HEK293 (cell line): ENCODE data around the gene NFIL3.

Source experiments
- CTCF ChIA-PET: fragments of 350-600 bp; formaldehyde crosslinking; extraction: SDS; loops from one replicate; lab custom pipeline; 2021; ENCODE audit warnings: antibody characterized with exemption; lab: Yijun Ruan, JAX
- POLR2A ChIA-PET: fragments of 300-600 bp; formaldehyde crosslinking; extraction: SDS; loops from one replicate; lab custom pipeline; 2020; ENCODE audit warnings: antibody characterized with exemption, inconsistent platforms; lab: Yijun Ruan, JAX
- H3K27ac ChIP-seq: fragments of 200-500 bp; sonication (Bioruptor generic); 2 replicates; pipeline ENCODE4 v1.5.1; 2014; ENCODE audit warnings: low read depth, low read length, control low read depth, inconsistent platforms; ENCODE audit errors: extremely low read depth
- H3K36me3 ChIP-seq, 2 experiments: fragments of 200-500 bp in 1 of 2; sonication (Bioruptor generic) in 1 of 2; 1 replicate in 1 of 2; 2 replicates in 1 of 2; pipeline ENCODE4 v1.5.1; 2014 to 2017; ENCODE audit warnings: inconsistent platforms in 2 of 2, low read length in 2 of 2; ENCODE audit not compliant: control insufficient read depth in 2 of 2, insufficient read depth in 1 of 2
- H3K4me1 ChIP-seq: fragments of 200-500 bp; sonication (Bioruptor generic); 2 replicates; pipeline ENCODE4 v1.5.1; 2014; ENCODE audit warnings: mild to moderate bottlenecking, low read length, inconsistent platforms; ENCODE audit not compliant: control insufficient read depth, insufficient read depth
- H3K4me3 ChIP-seq: 2 replicates; pipeline ENCODE4 v1.5.1; 2011; ENCODE audit warnings: low read depth, mild to moderate bottlenecking, control low read depth, low read length, moderate library complexity
- H3K9me3 ChIP-seq: fragments of 200-500 bp; sonication (Bioruptor generic); 2 replicates; pipeline ENCODE4 v1.5.1; 2014; ENCODE audit warnings: low read depth, low read length, inconsistent platforms; ENCODE audit not compliant: control insufficient read depth, insufficient read depth
- AEBP2 ChIP-seq: fragments of 450-650 bp; formaldehyde crosslinking; IDR thresholded peaks from 2 replicates; pipeline ENCODE4 v1.5.1; 2016; ENCODE audit warnings: missing biosample characterization, missing genetic modification characterization, borderline replicate concordance
- BCL11A ChIP-seq: fragments of 450-650 bp; formaldehyde crosslinking; IDR thresholded peaks from 2 replicates; pipeline ENCODE4 v1.5.1; 2016; ENCODE audit warnings: low read depth, missing biosample characterization, missing genetic modification characterization
- GLI2 ChIP-seq: fragments of 450-650 bp; formaldehyde crosslinking; IDR thresholded peaks from 2 replicates; pipeline ENCODE4; 2017; ENCODE audit warnings: missing biosample characterization, missing genetic modification characterization, low read depth, borderline replicate concordance
- PRDM6 ChIP-seq: fragments of 450-650 bp; formaldehyde crosslinking; IDR thresholded peaks from 2 replicates; pipeline ENCODE4 v1.5.1; 2017; ENCODE audit warnings: missing biosample characterization, missing genetic modification characterization
- RBAK ChIP-seq: fragments of 450-650 bp; formaldehyde crosslinking; IDR thresholded peaks from 2 replicates; pipeline ENCODE4 v1.5.1; 2016; ENCODE audit warnings: missing biosample characterization, missing genetic modification characterization
- SALL2 ChIP-seq: fragments of 450-650 bp; formaldehyde crosslinking; IDR thresholded peaks from 2 replicates; pipeline ENCODE4 v1.5.0; 2017; ENCODE audit warnings: missing biosample characterization, mild to moderate bottlenecking, missing genetic modification characterization, borderline replicate concordance
- SCRT1 ChIP-seq: fragments of 450-650 bp; formaldehyde crosslinking; IDR thresholded peaks from 2 replicates; pipeline ENCODE4 v1.5.1; 2016; ENCODE audit warnings: missing biosample characterization, missing genetic modification characterization, borderline replicate concordance
- SETDB1 ChIP-seq: IDR thresholded peaks from one replicate; pipeline ENCODE4 v1.6.1; 2017; ENCODE audit warnings: mild to moderate bottlenecking, low read length, moderate library complexity, mixed read lengths; ENCODE audit not compliant: insufficient read length
- TRIM28 ChIP-seq: IDR thresholded peaks from 2 replicates; pipeline ENCODE4 v1.6.1; 2011; ENCODE audit warnings: low read length, control low read depth, borderline replicate concordance
- YY1 ChIP-seq: fragments of 450-650 bp; formaldehyde crosslinking; IDR thresholded peaks from 2 replicates; pipeline ENCODE4 v1.5.1; 2018; ENCODE audit warnings: missing biosample characterization, missing genetic modification characterization
- ZBTB17 ChIP-seq: fragments of 450-650 bp; formaldehyde crosslinking; IDR thresholded peaks from 2 replicates; pipeline ENCODE4 v1.5.1; 2016; ENCODE audit warnings: missing biosample characterization, missing genetic modification characterization
- ZBTB20 ChIP-seq: fragments of 450-650 bp; formaldehyde crosslinking; IDR thresholded peaks from 2 replicates; pipeline ENCODE4 v1.5.1; 2016; ENCODE audit warnings: missing biosample characterization, missing genetic modification characterization
- ZBTB21 ChIP-seq: fragments of 450-650 bp; formaldehyde crosslinking; IDR thresholded peaks from 2 replicates; pipeline ENCODE4 v1.5.1; 2017; ENCODE audit warnings: missing biosample characterization, missing genetic modification characterization
- ZBTB26 ChIP-seq: fragments of 450-650 bp; formaldehyde crosslinking; optimal IDR thresholded peaks from 2 replicates; pipeline ENCODE3; 2016; ENCODE audit warnings: missing biosample characterization, mild to moderate bottlenecking, missing genetic modification characterization
- ZBTB48 ChIP-seq: fragments of 450-650 bp; formaldehyde crosslinking; IDR thresholded peaks from 2 replicates; pipeline ENCODE4 v1.5.1; 2016; ENCODE audit warnings: missing biosample characterization, missing genetic modification characterization
- ZFP41 ChIP-seq: fragments of 450-650 bp; formaldehyde crosslinking; IDR thresholded peaks from 2 replicates; pipeline ENCODE4 v1.5.1; 2016; ENCODE audit warnings: missing biosample characterization, missing genetic modification characterization, borderline replicate concordance
- ZNF112 ChIP-seq: fragments of 450-650 bp; formaldehyde crosslinking; IDR thresholded peaks from 2 replicates; pipeline ENCODE4 v1.5.0; 2017; ENCODE audit warnings: missing biosample characterization, missing genetic modification characterization
- ZNF2 ChIP-seq: fragments of 450-650 bp; formaldehyde crosslinking; IDR thresholded peaks from 2 replicates; pipeline ENCODE4 v1.5.1; 2016; ENCODE audit warnings: missing biosample characterization, missing genetic modification characterization
- ZNF398 ChIP-seq: fragments of 450-650 bp; formaldehyde crosslinking; IDR thresholded peaks from 2 replicates; pipeline ENCODE4 v1.5.1; 2017; ENCODE audit warnings: missing biosample characterization, missing genetic modification characterization
- ZNF473 ChIP-seq: fragments of 450-650 bp; formaldehyde crosslinking; IDR thresholded peaks from 2 replicates; pipeline ENCODE4 v1.5.1; 2017; ENCODE audit warnings: missing biosample characterization, missing genetic modification characterization
- ZNF530 ChIP-seq: fragments of 450-650 bp; formaldehyde crosslinking; IDR thresholded peaks from 2 replicates; pipeline ENCODE4 v1.5.1; 2016; ENCODE audit warnings: low read depth, missing biosample characterization, missing genetic modification characterization
- ZNF561 ChIP-seq: fragments of 450-650 bp; IDR thresholded peaks from 2 replicates; pipeline ENCODE4 v1.5.1; 2018; ENCODE audit warnings: missing biosample characterization, missing genetic modification characterization, borderline replicate concordance
- ZNF571 ChIP-seq: fragments of 450-650 bp; formaldehyde crosslinking; IDR thresholded peaks from 2 replicates; pipeline ENCODE4 v1.5.0; 2017; ENCODE audit warnings: missing biosample characterization, missing genetic modification characterization
- ZNF585B ChIP-seq: fragments of 450-650 bp; formaldehyde crosslinking; IDR thresholded peaks from 2 replicates; pipeline ENCODE4 v1.5.1; 2016; ENCODE audit warnings: missing biosample characterization, missing genetic modification characterization
- ZNF596 ChIP-seq: fragments of 450-650 bp; IDR thresholded peaks from 2 replicates; pipeline ENCODE4 v1.5.0; 2018; ENCODE audit warnings: missing biosample characterization, mild to moderate bottlenecking, missing genetic modification characterization, moderate library complexity
- ZNF624 ChIP-seq: fragments of 450-650 bp; formaldehyde crosslinking; IDR thresholded peaks from 2 replicates; pipeline ENCODE4 v1.5.1; 2017; ENCODE audit warnings: missing biosample characterization, missing genetic modification characterization

Gene NFIL3

GRCh38 chr9:91429501-91429900, 5.9 kb upstream of the NFIL3 start:
- ChIA-PET POLR2A (no interaction called here), CTCF (interaction anchor here (1.1 to 8.4 kb wide), 3 partner anchors 13 to 515 kb away, joined by 3 to 94 read pairs (median 8); no protein-coding TSS in a partner anchor)
- no peak for TF ChIP-seq ZBTB48 (tag by site-specific recombination)
- no peaks in the 10 kb centered on the region for H3K9me3 ChIP-seq
- no peaks in the 10 kb centered on the region for H3K36me3 ChIP-seq
- H3K4me3 ChIP-seq = no peak overlapping the region
- no peaks in the 10 kb centered on the region for H3K4me1 ChIP-seq
- H3K27ac ChIP-seq = no peak overlapping the region

GRCh38 chr9:91428927-91429351, 5.3 kb upstream of the NFIL3 start:
- H3K9me3 ChIP-seq = no peaks in the 10 kb centered on the region
- H3K27ac ChIP-seq = no peak overlapping the region
- POLR2A ChIA-PET = interaction anchor here (0.6 kb wide), 1 partner anchor 1337 kb away, joined by 4 read pairs; no protein-coding TSS in a partner anchor
- H3K36me3 ChIP-seq = no peaks in the 10 kb centered on the region
- CTCF ChIA-PET = interaction anchor here (0.6 to 8.4 kb wide), 4 partner anchors 14 to 514 kb away, joined by 3 to 94 read pairs (median 6); no protein-coding TSS in a partner anchor
- TF ChIP-seq ZNF473 (tag by site-specific recombination) (no peak), ZBTB20 (tag by site-specific recombination) (no peak), ZNF624 (tag by site-specific recombination) (no peak), ZNF596 (no peak), SALL2 (no peak), ZNF571 (tag by site-specific recombination) (no peak), ZBTB21 (tag by site-specific recombination) (no peak), ZNF530 (no peak), ZBTB26 (tag by site-specific recombination) (no peak), AEBP2 (tag by site-specific recombination) (no peak), SETDB1 (no peak), ZFP41 (no peak), ZNF561 (tag by site-specific recombination) (no peak), YY1 (no peak)
- no peaks in the 10 kb centered on the region for H3K4me1 ChIP-seq
- no peak overlapping the region for H3K4me3 ChIP-seq

- POLR2A ChIA-PET = interaction anchor here (0.6 kb wide), 1 partner anchor 1338 kb away, joined by 4 read pairs; no protein-coding TSS in a partner anchor
- no peaks in the 10 kb centered on the region for H3K4me1 ChIP-seq
- CTCF ChIA-PET = interaction anchor here (0.6 to 8.4 kb wide), 3 partner anchors 319 to 514 kb away, joined by 3 to 94 read pairs (median 8); no protein-coding TSS in a partner anchor
- no peaks in the 10 kb centered on the region for H3K9me3 ChIP-seq
- H3K27ac ChIP-seq = no peak overlapping the region
- H3K4me3 ChIP-seq = no peak overlapping the region
- no peaks in the 10 kb centered on the region for H3K36me3 ChIP-seq
- TF ChIP-seq ZBTB17 (tag by site-specific recombination) (no peak), TRIM28 (no peak), ZNF585B (tag by site-specific recombination) (no peak), PRDM6 (no peak), ZNF2 (tag by site-specific recombination) (no peak), RBAK (no peak), ZNF112 (tag by site-specific recombination) (no peak), ZBTB48 (tag by site-specific recombination) (no peak), GLI2 (no peak), BCL11A (tag by site-specific recombination) (no peak), SCRT1 (tag by site-specific recombination) (no peak), ZNF398 (no peak), ZNF624 (tag by site-specific recombination) (no peak)
Measured at GRCh38 chr9:91428436-91428835, 4.8 kb upstream of the NFIL3 start.
